NCI-H128 (cell line): Measurements from ENCODE around the gene CUL1.

Source experiments
- DNase-seq: peaks from one replicate; lab custom pipeline; 2025; ENCODE audit not compliant: unreplicated experiment; lab: John Stamatoyannopoulos, UW

CUL1 gene

GRCh38 chr7:148753224-148753623 is 54.5 kb downstream of the CUL1 start:
- DNase-seq = no peak

- no peak for DNase-seq
Observed at GRCh38 chr7:148754912-148755311, 56.2 kb downstream of the CUL1 start.

GRCh38 chr7:148761499-148762278 is 63.0 kb downstream of the CUL1 start:
- DNase-seq = no peak

GRCh38 chr7:148763622-148764021 is 64.9 kb downstream of the CUL1 start:
- DNase-seq = no peak

- DNase-seq = no peak
Observed at GRCh38 chr7:148770004-148770403, 71.3 kb downstream of the CUL1 start.

- no peak for DNase-seq
Observed at GRCh38 chr7:148772297-148773089, 73.8 kb downstream of the CUL1 start.

GRCh38 chr7:148773334-148773733 is 74.6 kb downstream of the CUL1 start:
- DNase-seq = peak; percentile 10

- no peak for DNase-seq
Observed at GRCh38 chr7:148774471-148774870, 75.8 kb downstream of the CUL1 start.

GRCh38 chr7:148782757-148783456 is 84.2 kb downstream of the CUL1 start:
- DNase-seq = no peak

GRCh38 chr7:148783801-148784527 is 85.3 kb downstream of the CUL1 start:
- DNase-seq = no peak

GRCh38 chr7:148787571-148788295 is 89.0 kb downstream of the CUL1 start:
- no peak for DNase-seq

- no peak for DNase-seq
Observed at GRCh38 chr7:148789220-148789619, 90.5 kb downstream of the CUL1 start.

GRCh38 chr7:148790131-148790726 is 91.5 kb downstream of the CUL1 start:
- DNase-seq = no peak

- DNase-seq = no peak
Observed at GRCh38 chr7:148790850-148791249, 92.1 kb downstream of the CUL1 start.

GRCh38 chr7:148791546-148791945 is 92.8 kb downstream of the CUL1 start:
- no peak for DNase-seq

- DNase-seq = no peak
Observed at GRCh38 chr7:148793590-148793989, 94.9 kb downstream of the CUL1 start.

- no peak for DNase-seq
Observed at GRCh38 chr7:148794476-148794875, 95.8 kb downstream of the CUL1 start.

- DNase-seq = no peak
Observed at GRCh38 chr7:148796841-148797240, 98.1 kb downstream of the CUL1 start.

- no peak for DNase-seq
Observed at GRCh38 chr7:148799893-148800555, 101.3 kb downstream of the CUL1 start.
